GDM1 (cell line): Measurements from ENCODE around the gene RIF1.

Experiments used
- DNase-seq: peaks from one replicate; lab custom pipeline; 2025; lab: John Stamatoyannopoulos, UW

The RIF1 gene

DNA sequence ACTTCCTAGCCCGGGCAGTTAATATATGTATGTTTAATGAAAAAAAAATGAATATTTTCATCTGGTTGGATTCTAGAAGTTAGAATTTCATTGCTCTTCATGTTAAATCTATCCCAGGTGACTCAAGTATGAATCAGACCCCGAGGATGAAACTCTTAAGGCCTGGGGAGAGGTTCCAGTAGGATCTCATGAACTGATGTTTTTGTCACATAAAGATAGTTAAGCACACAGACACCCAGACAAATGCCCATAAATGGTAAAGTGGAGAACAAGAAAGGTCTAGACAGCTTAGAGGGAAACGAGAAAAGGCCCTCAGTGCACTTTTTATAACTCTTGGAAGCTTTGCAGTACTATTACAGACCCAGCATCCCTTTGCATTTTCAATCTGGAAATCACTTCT is 114.1 kb downstream of the RIF1 start:
- no peak for DNase-seq

DNA sequence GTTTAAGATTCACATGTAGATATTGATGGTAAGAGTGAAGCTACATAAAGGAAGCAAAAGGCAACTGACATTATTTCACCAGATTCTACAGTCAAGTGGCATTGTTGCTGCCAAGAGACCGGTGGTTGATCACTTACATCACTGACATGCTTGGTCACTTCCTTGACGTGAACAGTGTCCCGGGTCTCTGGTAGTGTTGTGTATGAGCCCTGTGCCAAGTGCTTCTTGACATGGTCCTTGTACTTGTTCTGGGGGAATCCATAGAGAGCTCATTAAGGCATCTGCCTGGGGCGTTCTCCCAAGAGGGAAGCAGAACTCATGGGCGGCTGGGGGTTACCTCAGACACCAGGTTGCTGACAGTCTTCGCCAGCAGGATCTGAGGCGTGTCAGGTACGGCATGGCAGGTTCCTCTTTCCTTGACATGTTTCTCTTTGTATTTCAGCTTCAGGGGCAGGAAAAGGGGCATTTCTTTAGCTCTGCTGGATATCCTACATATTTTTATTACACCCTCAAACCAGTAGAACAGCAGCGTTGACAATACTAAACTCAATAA is 116.2 kb downstream of the RIF1 start:
- DNase-seq = no peak

DNA sequence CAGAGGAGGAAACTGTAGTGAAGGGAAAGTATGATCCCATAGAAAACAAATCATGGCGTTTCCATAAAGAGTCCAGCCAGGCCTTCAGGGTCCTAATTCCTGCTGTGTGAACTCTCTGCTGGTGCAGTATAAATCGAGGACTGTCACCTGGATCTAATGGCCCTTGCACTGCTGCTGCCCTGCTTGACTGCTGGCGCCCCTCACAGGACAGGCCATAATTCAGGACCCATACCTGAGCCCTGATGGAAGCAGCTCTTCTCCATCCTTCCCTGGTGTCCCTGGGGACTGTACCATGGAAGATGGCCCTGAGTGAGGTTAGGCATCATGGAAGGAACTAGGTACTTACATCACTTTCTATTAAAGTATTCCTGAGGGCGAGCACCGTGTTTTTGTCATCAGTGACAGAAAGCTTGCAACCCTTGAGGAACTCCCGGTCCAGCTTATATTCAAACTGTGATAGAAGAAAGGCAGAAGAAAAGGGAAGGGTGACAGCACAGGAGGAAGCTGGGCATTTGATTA is 116.9 kb downstream of the RIF1 start:
- DNase-seq = no peak
